Measurements from ENCODE around the gene HOXA6. TPM values are rescaled to one million over a fixed set of nuclear protein-coding genes. Genes with fewer than 3 reads are reported as not detected.
A peak's percentile ranks its signal among the peaks of the same experiment; 100 is the strongest.

HOXA6 gene
- total RNA-seq, 2 donors from 2014 or later = 6.9 to 7.5 TPM

DNA sequence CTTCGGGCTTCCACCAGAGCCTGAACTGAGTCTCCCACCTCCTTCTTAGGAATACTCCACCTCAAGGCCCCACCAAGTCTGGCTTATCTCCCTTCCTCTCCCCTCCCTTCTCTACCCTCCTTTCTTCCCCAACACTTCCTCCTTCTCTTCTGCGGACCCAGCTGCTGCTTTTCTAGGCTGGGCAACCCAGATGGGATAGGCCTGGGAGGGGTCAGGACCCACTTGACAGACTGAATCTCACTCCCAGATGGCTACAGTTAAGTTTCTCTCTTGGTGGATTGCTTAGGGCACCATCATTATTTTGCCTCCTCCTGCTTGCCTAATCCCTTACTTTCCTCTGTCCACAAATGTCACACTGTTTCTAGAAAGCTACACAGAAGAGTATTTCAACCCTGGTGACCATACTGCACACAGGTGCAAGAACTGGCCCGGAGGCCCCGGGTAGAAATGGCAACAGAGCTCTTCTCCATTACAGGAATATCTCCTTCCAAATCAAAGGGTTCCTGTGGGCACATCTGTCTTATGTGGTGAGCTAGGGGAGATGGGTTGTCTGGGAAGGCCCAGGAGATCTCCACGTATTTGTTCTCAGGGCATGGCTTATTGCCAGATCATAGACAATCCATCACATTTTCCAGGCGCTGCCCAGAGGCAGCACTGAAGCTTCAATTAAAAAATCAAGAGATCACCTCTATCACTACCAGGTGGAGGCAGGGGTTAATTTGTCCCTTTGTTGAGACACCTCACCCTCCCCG lies 42.6 kb upstream of the HOXA6 start:
- peaks cover 16% of the 10 kb centered on the region for H3K4me1 ChIP-seq (replicated peaks)

DNA sequence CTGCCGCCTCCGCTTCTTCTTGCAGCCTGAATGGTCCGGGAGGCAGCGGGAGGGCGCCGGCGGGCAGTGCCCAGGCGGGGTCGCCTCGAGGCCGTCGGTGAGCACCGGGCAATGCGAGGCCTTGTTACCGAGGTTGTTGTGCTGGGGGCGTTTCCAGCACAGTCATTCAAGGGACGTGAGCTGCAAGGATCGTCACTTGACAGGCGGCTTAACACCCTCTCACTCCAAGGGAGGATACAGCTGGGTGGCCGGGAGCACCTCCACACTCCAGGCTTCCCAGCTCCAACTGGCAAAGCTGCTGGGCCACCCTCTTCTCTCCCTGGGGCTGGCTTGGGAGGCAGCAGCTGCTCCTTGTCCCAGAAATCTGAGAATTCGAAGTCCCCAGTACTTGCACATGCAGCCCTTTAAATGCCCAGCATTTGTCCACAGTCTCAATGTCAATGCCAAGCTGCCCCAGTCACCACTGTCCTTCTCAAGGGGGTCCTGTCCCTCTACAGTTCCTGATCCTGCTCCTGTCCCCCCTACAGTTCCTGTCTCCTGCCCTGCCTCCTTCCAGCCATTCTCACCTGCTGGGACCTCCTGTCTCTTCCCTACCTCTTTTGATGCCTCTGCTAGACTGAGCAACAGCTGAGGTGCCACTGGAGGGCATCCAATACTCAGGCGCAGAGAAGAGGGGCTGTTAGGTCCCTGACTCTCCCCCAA lies 41.9 kb upstream of the HOXA6 start:
- TF ChIP-seq, protein P1, sequence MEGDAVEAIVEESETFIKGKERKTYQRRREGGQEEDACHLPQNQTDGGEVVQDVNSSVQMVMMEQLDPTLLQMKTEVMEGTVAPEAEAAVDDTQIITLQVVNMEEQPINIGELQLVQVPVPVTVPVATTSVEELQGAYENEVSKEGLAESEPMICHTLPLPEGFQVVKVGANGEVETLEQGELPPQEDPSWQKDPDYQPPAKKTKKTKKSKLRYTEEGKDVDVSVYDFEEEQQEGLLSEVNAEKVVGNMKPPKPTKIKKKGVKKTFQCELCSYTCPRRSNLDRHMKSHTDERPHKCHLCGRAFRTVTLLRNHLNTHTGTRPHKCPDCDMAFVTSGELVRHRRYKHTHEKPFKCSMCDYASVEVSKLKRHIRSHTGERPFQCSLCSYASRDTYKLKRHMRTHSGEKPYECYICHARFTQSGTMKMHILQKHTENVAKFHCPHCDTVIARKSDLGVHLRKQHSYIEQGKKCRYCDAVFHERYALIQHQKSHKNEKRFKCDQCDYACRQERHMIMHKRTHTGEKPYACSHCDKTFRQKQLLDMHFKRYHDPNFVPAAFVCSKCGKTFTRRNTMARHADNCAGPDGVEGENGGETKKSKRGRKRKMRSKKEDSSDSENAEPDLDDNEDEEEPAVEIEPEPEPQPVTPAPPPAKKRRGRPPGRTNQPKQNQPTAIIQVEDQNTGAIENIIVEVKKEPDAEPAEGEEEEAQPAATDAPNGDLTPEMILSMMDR (IDR thresholded peaks at IDR 0.05) = no peak
- peak; percentile 54 for TF ChIP-seq POLR2A (IDR thresholded peaks at IDR 0.05)
- TF ChIP-seq POLR2AphosphoS5 (IDR thresholded peaks at IDR 0.05) = peak; percentile 45
- 14% methylated on average over 22 of the region's 22 CpGs for WGBS
- peak overlapping the region; percentile 96 to 97 for H3K27ac ChIP-seq

More for the DNA sequence above, 42.6 kb upstream of the HOXA6 start:
- H3K36me3 ChIP-seq = no peaks in the 10 kb centered on the region
- peak; percentile 27 for DNase-seq (ENCODE audit: low spot score)
- H3K9me3 ChIP-seq = no peaks in the 10 kb centered on the region
- no peak for TF ChIP-seq POLR2AphosphoS5 (IDR thresholded peaks at IDR 0.05)
- TF ChIP-seq, protein P1 (IDR thresholded peaks at IDR 0.05) = no peak
- TF ChIP-seq POLR2A (IDR thresholded peaks at IDR 0.05) = no peak
- peak overlapping the region in 1 of 2 donors; percentile 76 for H3K4me3 ChIP-seq
- WGBS = 12% methylated on average over 7 of the region's 7 CpGs
- no peaks in the 10 kb centered on the region for H3K27me3 ChIP-seq (replicated peaks; ENCODE audit: insufficient read depth)
- peak overlapping the region; percentile 96 to 97 for H3K27ac ChIP-seq
- intact Hi-C loops (cut with DNase I) = no loop called here

GRCh38 chr7:27188386-27189294 lies 41.1 kb upstream of the HOXA6 start:
- Histone ChIP-seq H3K4me3 (peak overlapping the region; percentile 35 to 90), H3K4me1 (replicated peaks) (peaks cover 16% of the 10 kb centered on the region), H3K36me3 (no peaks in the 10 kb centered on the region), H3K9me3 (no peaks in the 10 kb centered on the region), H3K27ac (peak overlapping the region; percentile 96 to 97), H3K27me3 (replicated peaks; ENCODE audit: insufficient read depth) (no peaks in the 10 kb centered on the region)
- intact Hi-C loops (cut with DNase I) = no loop called here
- TF ChIP-seq, protein P1 (IDR thresholded peaks at IDR 0.05) = no peak
- TF ChIP-seq POLR2A (IDR thresholded peaks at IDR 0.05) (no peak), POLR2AphosphoS5 (IDR thresholded peaks at IDR 0.05) (no peak)
- WGBS = 6% methylated on average over 49 of the region's 49 CpGs
- DNase-seq (ENCODE audit: low spot score) = no peak

More for the DNA sequence above, 41.9 kb upstream of the HOXA6 start:
- peaks cover 16% of the 10 kb centered on the region for H3K4me1 ChIP-seq (replicated peaks)
- DNase-seq (ENCODE audit: low spot score) = peak; percentile 71
- H3K4me3 ChIP-seq = peak overlapping the region; percentile 35 to 90
- H3K9me3 ChIP-seq = no peaks in the 10 kb centered on the region
- intact Hi-C loops (cut with DNase I) = no loop called here
- no peaks in the 10 kb centered on the region for H3K27me3 ChIP-seq (replicated peaks; ENCODE audit: insufficient read depth)
- no peaks in the 10 kb centered on the region for H3K36me3 ChIP-seq

- DNase-seq (ENCODE audit: low spot score) = no peak
- no peaks in the 10 kb centered on the region for H3K27me3 ChIP-seq (replicated peaks; ENCODE audit: insufficient read depth)
- intact Hi-C loops (cut with DNase I) = no loop called here
- peak overlapping the region; percentile 35 to 90 for H3K4me3 ChIP-seq
- 1% methylated on average over 46 of the region's 46 CpGs for WGBS
- H3K27ac ChIP-seq = peak overlapping the region; percentile 96 to 97
- H3K4me1 ChIP-seq (replicated peaks) = peaks cover 16% of the 10 kb centered on the region
- TF ChIP-seq POLR2A (IDR thresholded peaks at IDR 0.05) (no peak), POLR2AphosphoS5 (IDR thresholded peaks at IDR 0.05) (no peak)
- TF ChIP-seq, protein P1 (IDR thresholded peaks at IDR 0.05) = no peak
- H3K9me3 ChIP-seq = no peaks in the 10 kb centered on the region
- H3K36me3 ChIP-seq = no peaks in the 10 kb centered on the region
These were observed 40.2 kb upstream of the HOXA6 start for GRCh38 chr7:27187475-27188385.
